ENCODE results near the gene PHETA2. TPM values are rescaled to one million over a fixed set of nuclear protein-coding genes. Genes with fewer than 3 reads are reported as not detected.
"Not testable (repeated sequence)": the region's sequence is repeated elsewhere in the genome, so short reads cannot be mapped to it uniquely, and the experiment has no call there.

PHETA2 gene
- total RNA-seq, 4 donors from 2014 or later = 16.8 to 39.7 (median 18.7) TPM

DNA sequence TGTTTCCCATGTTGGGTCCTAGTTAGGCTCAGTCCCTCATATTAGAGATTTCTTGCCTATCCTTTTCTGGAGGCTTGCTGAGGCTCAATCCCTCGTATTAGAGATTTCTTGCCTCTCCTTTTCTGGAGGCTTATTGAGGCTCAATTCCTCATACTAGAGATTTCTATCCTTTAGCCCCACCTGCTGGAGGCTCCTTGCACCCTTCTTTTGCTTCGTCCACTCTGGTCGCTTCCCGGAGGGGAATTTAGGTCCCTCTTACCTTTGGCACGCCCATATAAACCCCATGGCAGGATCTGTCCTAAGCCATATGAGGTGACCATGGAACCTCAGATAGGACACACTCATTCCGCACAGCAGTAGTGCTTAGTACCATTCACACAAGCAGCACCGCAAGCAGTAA, 40.7 kb downstream of the PHETA2 start:
- no peaks in the 10 kb centered on the region for H3K36me3 ChIP-seq
- intact Hi-C loops (cut with DNase I; ENCODE audit: low total_unique reads) = no loop called here
- DNase-seq = no peak

DNA sequence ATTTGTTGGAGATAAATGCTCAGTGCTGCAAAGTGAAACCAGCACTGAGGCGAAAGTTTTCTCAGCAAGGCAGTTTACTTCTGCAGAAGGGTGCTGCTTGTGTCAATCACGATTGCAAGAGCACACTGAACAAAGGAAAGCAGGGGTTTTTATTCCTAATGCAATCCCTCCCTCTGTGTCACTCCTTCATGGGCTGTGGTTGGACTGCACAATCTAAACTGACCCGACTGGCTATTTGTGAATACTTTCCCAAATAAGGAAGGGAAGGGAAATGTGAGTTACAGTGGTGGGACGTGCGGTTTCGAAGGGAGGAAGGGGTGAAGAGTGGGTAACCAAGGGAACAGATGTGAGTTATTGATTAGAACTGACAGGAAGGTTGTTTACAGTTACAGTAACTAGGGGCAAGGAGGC, 41.4 kb downstream of the PHETA2 start:
- intact Hi-C loops (cut with DNase I; ENCODE audit: low total_unique reads); H3K4me1 ChIP-seq; H3K27me3 ChIP-seq; H3K4me3 ChIP-seq; H3K36me3 ChIP-seq; DNase-seq; H3K27ac ChIP-seq; H3K9me3 ChIP-seq: not testable (repeated sequence)

More for the DNA sequence above, 40.7 kb downstream of the PHETA2 start:
- H3K4me1 ChIP-seq = no peaks in the 10 kb centered on the region
- no peak for TF ChIP-seq POLR2A (IDR thresholded peaks at IDR 0.05)
- TF ChIP-seq, protein P1, sequence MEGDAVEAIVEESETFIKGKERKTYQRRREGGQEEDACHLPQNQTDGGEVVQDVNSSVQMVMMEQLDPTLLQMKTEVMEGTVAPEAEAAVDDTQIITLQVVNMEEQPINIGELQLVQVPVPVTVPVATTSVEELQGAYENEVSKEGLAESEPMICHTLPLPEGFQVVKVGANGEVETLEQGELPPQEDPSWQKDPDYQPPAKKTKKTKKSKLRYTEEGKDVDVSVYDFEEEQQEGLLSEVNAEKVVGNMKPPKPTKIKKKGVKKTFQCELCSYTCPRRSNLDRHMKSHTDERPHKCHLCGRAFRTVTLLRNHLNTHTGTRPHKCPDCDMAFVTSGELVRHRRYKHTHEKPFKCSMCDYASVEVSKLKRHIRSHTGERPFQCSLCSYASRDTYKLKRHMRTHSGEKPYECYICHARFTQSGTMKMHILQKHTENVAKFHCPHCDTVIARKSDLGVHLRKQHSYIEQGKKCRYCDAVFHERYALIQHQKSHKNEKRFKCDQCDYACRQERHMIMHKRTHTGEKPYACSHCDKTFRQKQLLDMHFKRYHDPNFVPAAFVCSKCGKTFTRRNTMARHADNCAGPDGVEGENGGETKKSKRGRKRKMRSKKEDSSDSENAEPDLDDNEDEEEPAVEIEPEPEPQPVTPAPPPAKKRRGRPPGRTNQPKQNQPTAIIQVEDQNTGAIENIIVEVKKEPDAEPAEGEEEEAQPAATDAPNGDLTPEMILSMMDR (IDR thresholded peaks at IDR 0.05) = no peak
- H3K27ac ChIP-seq = no peak overlapping the region
- H3K27me3 ChIP-seq = no peaks in the 10 kb centered on the region
- H3K9me3 ChIP-seq = peaks cover 0 to 4% of the 10 kb centered on the region in 2 donors
- H3K4me3 ChIP-seq = no peak overlapping the region

DNA sequence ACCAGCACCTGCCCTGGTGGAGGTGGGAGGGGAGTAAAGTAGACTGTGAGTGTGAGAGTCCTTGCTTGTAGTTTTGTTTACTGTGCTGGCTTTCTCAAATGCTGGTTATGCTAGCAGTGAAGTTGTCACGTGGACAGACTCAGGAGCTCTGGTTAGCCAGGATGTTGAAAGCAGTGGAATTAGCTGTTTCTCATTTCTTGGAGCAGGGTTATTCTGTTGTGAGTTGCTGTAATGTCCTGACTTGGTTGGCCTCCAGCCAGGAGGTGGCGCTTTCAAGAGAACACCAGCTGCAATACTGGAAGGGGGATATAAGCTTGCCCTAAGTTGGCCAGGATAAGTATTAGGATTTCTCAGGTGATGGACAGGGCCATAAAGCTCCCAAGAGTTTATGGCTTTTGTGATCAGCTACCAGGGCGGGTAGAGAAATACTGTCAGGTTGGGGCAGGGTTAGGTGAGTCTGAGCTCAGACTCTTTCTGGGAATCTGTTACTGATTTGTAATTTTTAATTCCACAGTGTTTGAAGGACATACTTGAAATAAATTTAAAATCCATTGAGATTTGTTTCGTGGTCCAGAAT, 42.9 kb downstream of the PHETA2 start:
- Histone ChIP-seq H3K4me3 (no peak overlapping the region), H3K36me3 (no peaks in the 10 kb centered on the region), H3K4me1 (no peaks in the 10 kb centered on the region), H3K9me3 (peaks cover 0 to 4% of the 10 kb centered on the region in 2 donors), H3K27ac (no peak overlapping the region), H3K27me3 (no peaks in the 10 kb centered on the region)
- no peak for TF ChIP-seq POLR2A (IDR thresholded peaks at IDR 0.05)
- TF ChIP-seq, protein P1 (IDR thresholded peaks at IDR 0.05) = no peak
- intact Hi-C loops (cut with DNase I; ENCODE audit: low total_unique reads) = no loop called here
- no peak for DNase-seq

DNA sequence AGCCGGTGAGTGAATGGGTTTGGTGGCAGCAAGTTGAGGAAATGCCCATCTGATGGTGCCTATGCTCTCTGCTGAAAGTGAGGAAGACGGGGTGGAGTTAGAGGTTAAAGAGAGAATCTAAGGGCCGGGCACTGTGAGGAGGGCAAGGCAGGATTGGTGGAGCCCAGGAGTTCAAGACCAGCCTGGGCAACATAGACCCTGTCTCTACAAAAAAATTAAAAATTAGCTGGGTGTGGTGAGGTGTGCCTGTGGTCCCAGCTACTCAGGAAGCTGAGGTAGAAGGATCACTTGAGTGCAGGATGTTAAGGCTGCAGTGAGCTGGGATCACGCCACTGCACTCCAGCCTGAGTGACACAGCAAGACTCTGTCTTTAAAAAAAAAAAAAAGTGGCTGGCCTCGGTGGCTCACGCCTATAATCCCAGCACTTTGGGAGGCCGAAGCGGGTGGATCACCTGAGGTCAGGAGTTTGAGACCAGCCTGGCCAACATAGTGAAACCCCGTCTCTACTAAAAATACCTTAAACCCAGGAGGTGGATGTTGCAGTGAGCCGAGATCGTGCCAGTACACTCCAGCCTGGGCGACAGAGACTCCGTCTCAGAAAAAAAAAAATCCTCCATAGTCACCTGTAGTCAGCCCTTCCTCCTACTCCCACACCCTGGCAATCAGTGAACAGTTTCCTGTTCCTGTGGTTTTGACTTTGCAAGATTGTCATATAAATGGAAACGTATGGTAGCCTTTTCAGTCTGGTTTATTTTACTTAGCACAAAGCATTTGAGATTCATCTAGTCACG, 46.4 kb downstream of the PHETA2 start:
- DNase-seq; H3K9me3 ChIP-seq; H3K36me3 ChIP-seq; H3K27ac ChIP-seq; H3K27me3 ChIP-seq; intact Hi-C loops (cut with DNase I; ENCODE audit: low total_unique reads); H3K4me1 ChIP-seq; H3K4me3 ChIP-seq: not testable (repeated sequence)

DNA sequence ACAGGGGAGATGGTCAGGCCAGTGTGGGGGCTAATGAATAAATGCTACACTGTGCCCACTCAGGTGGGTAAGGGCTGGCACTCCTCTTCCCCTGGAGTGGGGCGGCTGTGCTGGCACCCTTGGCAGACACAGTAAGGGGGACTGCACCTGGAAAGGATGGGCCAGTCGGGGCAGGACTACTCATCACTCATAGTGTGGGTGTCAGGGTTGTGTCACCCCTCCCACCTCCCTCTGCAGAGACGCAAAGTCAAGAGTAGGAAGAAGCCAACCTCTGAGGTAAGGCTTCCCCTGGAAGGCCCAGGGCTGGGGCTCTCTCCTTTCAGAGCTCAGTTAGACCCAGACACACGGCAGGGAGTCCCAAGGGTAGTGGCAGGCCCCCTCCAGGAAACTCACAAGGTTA, 49.5 kb downstream of the PHETA2 start:
- H3K4me1 ChIP-seq; intact Hi-C loops (cut with DNase I; ENCODE audit: low total_unique reads); H3K27ac ChIP-seq; H3K27me3 ChIP-seq; H3K36me3 ChIP-seq; H3K4me3 ChIP-seq; H3K9me3 ChIP-seq; DNase-seq: not testable (repeated sequence)

DNA sequence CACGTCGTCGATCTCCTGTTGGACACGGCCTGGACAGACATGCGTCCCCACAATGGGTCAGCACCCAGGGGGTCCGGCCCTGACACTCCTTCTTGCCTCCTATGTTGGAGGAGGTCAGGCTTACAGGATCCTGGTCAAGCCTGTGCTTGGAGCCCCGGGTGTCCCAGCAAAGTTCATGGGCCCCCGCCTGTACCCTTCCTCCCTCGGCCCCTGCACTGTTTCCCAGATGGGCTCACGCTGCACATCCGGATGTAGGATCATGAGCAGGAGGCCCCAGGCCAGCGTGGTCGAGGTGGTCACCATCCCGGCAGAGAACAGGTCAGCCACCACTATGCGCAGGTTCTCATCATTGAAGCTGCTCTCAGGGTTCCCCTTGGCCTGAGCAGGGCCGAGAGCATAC, 53.6 kb downstream of the PHETA2 start:
- H3K4me1 ChIP-seq = no peaks in the 10 kb centered on the region
- H3K27ac ChIP-seq = no peak overlapping the region
- no peak overlapping the region for H3K4me3 ChIP-seq
- no peaks in the 10 kb centered on the region for H3K9me3 ChIP-seq
- no peaks in the 10 kb centered on the region for H3K27me3 ChIP-seq
- no peak for DNase-seq
- intact Hi-C loops (cut with DNase I; ENCODE audit: low total_unique reads) = no loop called here
- TF ChIP-seq POLR2A (IDR thresholded peaks at IDR 0.05) = no peak
- TF ChIP-seq, protein P1 (IDR thresholded peaks at IDR 0.05) = no peak
- no peaks in the 10 kb centered on the region for H3K36me3 ChIP-seq

DNA sequence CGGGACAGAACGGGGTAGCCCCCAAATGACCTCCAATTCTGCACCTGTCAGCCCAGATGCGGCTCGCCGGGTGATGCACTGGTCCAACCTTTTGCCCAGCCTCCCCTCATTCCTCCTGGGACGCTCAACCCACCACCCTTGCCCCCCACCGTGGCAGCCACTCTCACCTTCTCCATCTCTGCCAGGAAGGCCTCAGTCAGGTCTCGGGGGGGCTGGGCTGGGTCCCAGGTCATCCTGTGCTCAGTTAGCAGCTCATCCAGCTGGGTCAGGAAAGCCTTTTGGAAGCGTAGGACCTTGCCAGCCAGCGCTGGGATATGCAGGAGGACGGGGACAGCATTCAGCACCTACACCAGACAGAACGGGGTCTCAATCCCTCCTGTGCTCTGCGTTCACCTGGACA, 54.0 kb downstream of the PHETA2 start:
- H3K9me3 ChIP-seq; H3K36me3 ChIP-seq; H3K27ac ChIP-seq; DNase-seq; intact Hi-C loops (cut with DNase I; ENCODE audit: low total_unique reads); H3K27me3 ChIP-seq; H3K4me3 ChIP-seq; H3K4me1 ChIP-seq: not testable (repeated sequence)

Small RNA genes lying within 50 kb of the gene (small RNA-seq; reads per million reads assigned to genes)
- gene SNORD13P1 = not detected

Other genes starting within 250 kb of the PHETA2 start
- gene SREBF2, start 241.1 kb upstream of the PHETA2 start, total RNA-seq = 10 to 100 TPM; 10.2 to 61.0 (median 29.0) TPM
- gene SHISA8, start 159.2 kb upstream of the PHETA2 start, total RNA-seq = under 1 TPM in 1 of 4 donors, not detected in 3; 0.30 TPM
- gene TNFRSF13C, start 147.4 kb upstream of the PHETA2 start, total RNA-seq = 1 to 10 TPM in 1 of 4 donors, under 1 TPM in 1, not detected in 2; 0.30 to 1.3 TPM
- 10 to 100 TPM in 1 of 4 donors, not detected in 3; 12.7 TPM for gene CENPM, start 127.1 kb upstream of the PHETA2 start, total RNA-seq
- gene SEPTIN3, start 104.8 kb upstream of the PHETA2 start, total RNA-seq = 1 to 10 TPM in 1 of 4 donors, not detected in 3; 1.4 TPM
- 1 to 10 TPM in 2 of 4 donors, not detected in 2; 3.7 to 6.6 TPM for gene WBP2NL, start 75.5 kb upstream of the PHETA2 start, total RNA-seq
- gene NAGA, start 3.4 kb upstream of the PHETA2 start, total RNA-seq = 10 to 100 TPM in 3 of 4 donors, 1 to 10 TPM in 1; 9.5 to 44.0 (median 28.8) TPM
- gene SMDT1, start 5.5 kb downstream of the PHETA2 start, total RNA-seq = 10 to 100 TPM in 3 of 4 donors, 1 to 10 TPM in 1; 8.3 to 98.0 (median 33.2) TPM
- 100 to 1,000 TPM in 1 of 4 donors, 10 to 100 TPM in 3; 36.5 to 116 (median 46.0) TPM for gene NDUFA6, start 16.5 kb downstream of the PHETA2 start, total RNA-seq
- 1 to 10 TPM in 1 of 4 donors, under 1 TPM in 1, not detected in 2; 0.62 to 2.0 TPM for gene CYP2D6, start 56.6 kb downstream of the PHETA2 start, total RNA-seq
- 10 to 100 TPM; 14.4 to 51.7 (median 27.3) TPM for gene TCF20, start 196.4 kb downstream of the PHETA2 start, total RNA-seq